IPS-NIHi7 (cell line): ENCODE data around the gene AKAP13.

ENCODE experiments used
- DNase-seq: peaks from one replicate; pipeline ENCODE4 v3.0.0; 2012; ENCODE audit warnings: mixed read lengths; ENCODE audit errors: extremely low spot score

The AKAP13 gene

GRCh38 chr15:85621094-85621493 lies 240.7 kb downstream of the AKAP13 start:
- no peak for DNase-seq

- no peak for DNase-seq
Measured at GRCh38 chr15:85622221-85622831, 241.9 kb downstream of the AKAP13 start.

GRCh38 chr15:85623315-85624049 lies 243.1 kb downstream of the AKAP13 start:
- no peak for DNase-seq

GRCh38 chr15:85624291-85624801 lies 243.9 kb downstream of the AKAP13 start:
- no peak for DNase-seq

GRCh38 chr15:85625166-85625830 lies 244.9 kb downstream of the AKAP13 start:
- no peak for DNase-seq

GRCh38 chr15:85625856-85626255 lies 245.5 kb downstream of the AKAP13 start:
- DNase-seq = no peak

GRCh38 chr15:85627213-85627935 lies 247.0 kb downstream of the AKAP13 start:
- DNase-seq = no peak

- no peak for DNase-seq
Measured at GRCh38 chr15:85630311-85630710, 249.9 kb downstream of the AKAP13 start.

GRCh38 chr15:85631018-85631417 lies 250.6 kb downstream of the AKAP13 start:
- no peak for DNase-seq

- DNase-seq = no peak
Measured at GRCh38 chr15:85632014-85632413, 251.6 kb downstream of the AKAP13 start.

GRCh38 chr15:85633859-85634258 lies 253.5 kb downstream of the AKAP13 start:
- DNase-seq = no peak

GRCh38 chr15:85636351-85636750 lies 255.9 kb downstream of the AKAP13 start:
- no peak for DNase-seq

- no peak for DNase-seq
Measured at GRCh38 chr15:85639752-85640381, 259.5 kb downstream of the AKAP13 start.

- DNase-seq = no peak
Measured at GRCh38 chr15:85642065-85642692, 261.8 kb downstream of the AKAP13 start.

GRCh38 chr15:85642693-85643066 lies 262.3 kb downstream of the AKAP13 start:
- DNase-seq = no peak

GRCh38 chr15:85646538-85647091 lies 266.2 kb downstream of the AKAP13 start:
- no peak for DNase-seq

- no peak for DNase-seq
Measured at GRCh38 chr15:85649372-85649771, 269.0 kb downstream of the AKAP13 start.

- DNase-seq = no peak
Measured at GRCh38 chr15:85651548-85651947, 271.1 kb downstream of the AKAP13 start.

GRCh38 chr15:85652457-85652856 lies 272.1 kb downstream of the AKAP13 start:
- DNase-seq = no peak

GRCh38 chr15:85657132-85657531 lies 276.7 kb downstream of the AKAP13 start:
- DNase-seq = no peak

GRCh38 chr15:85658816-85659215 lies 278.4 kb downstream of the AKAP13 start:
- no peak for DNase-seq
